ES-I3 (cell line): ENCODE results near the gene EIF2AK3.

Source experiments
- H3K36me3 ChIP-seq: 2 replicates; pipeline ENCODE4 v1.6.1; 2013; ENCODE audit warnings: mild to moderate bottlenecking, low read length, control low read depth, moderate library complexity; ENCODE audit not compliant: insufficient read depth
- H3K4me1 ChIP-seq: 2 replicates; pipeline ENCODE4 v1.6.1; 2013; ENCODE audit warnings: mild to moderate bottlenecking, control low read depth, low read length; ENCODE audit not compliant: insufficient read depth
- H3K9ac ChIP-seq: 2 replicates; pipeline ENCODE4 v1.6.1; 2013; ENCODE audit warnings: low read depth, mild to moderate bottlenecking, low read length, moderate library complexity
- H3K9me3 ChIP-seq: 2 replicates; pipeline ENCODE4 v1.6.1; 2013; ENCODE audit warnings: mild to moderate bottlenecking, low read length, moderate library complexity; ENCODE audit not compliant: control insufficient read depth, insufficient read depth

The EIF2AK3 gene

DNA sequence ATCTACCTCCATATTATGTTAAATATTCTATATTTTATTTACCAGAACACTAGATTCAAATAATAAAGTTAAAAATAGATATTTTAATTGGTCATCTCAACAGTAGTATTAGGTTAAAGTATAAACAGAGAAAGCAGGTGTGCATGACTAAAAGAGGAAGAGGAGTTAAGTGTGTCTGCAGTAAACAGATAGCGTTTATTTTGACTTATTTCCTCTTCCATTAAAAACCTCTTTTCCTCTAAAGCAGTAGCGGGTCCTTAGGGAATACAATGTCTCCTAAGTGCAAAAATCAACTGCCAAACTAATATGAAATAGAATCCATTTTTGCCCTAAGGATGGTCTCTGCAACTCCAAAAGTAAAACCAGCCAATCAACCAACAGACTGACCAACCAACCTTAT, 27.7 kb downstream of the EIF2AK3 start:
- Histone ChIP-seq H3K9me3 (no peaks in the 10 kb centered on the region), H3K36me3 (no peaks in the 10 kb centered on the region), H3K9ac (no peak overlapping the region), H3K4me1 (peaks cover 43% of the 10 kb centered on the region)

- Histone ChIP-seq H3K9me3 (no peaks in the 10 kb centered on the region), H3K9ac (no peak overlapping the region), H3K36me3 (0 out of 2 replicates have a peak, but pooled peaks cover 2% of the 10 kb centered on the region), H3K4me1 (peaks cover 20% of the 10 kb centered on the region)
These were observed 30.1 kb downstream of the EIF2AK3 start for GRCh38 chr2:88597168-88597567.

GRCh38 chr2:88596141-88596830, 31.0 kb downstream of the EIF2AK3 start:
- H3K4me1 ChIP-seq, result peaks cover 13% of the 10 kb centered on the region
- H3K9ac ChIP-seq, result no peak overlapping the region
- 0 out of 2 replicates have a peak, but pooled peaks cover 2% of the 10 kb centered on the region for H3K36me3 ChIP-seq
- no peaks in the 10 kb centered on the region for H3K9me3 ChIP-seq

- H3K36me3 ChIP-seq, result 0 out of 2 replicates have a peak, but pooled peaks cover 4% of the 10 kb centered on the region
- H3K4me1 ChIP-seq, result no peaks in the 10 kb centered on the region
- no peak overlapping the region for H3K9ac ChIP-seq
- no peaks in the 10 kb centered on the region for H3K9me3 ChIP-seq
These were observed 35.6 kb downstream of the EIF2AK3 start for GRCh38 chr2:88591698-88592097.

DNA sequence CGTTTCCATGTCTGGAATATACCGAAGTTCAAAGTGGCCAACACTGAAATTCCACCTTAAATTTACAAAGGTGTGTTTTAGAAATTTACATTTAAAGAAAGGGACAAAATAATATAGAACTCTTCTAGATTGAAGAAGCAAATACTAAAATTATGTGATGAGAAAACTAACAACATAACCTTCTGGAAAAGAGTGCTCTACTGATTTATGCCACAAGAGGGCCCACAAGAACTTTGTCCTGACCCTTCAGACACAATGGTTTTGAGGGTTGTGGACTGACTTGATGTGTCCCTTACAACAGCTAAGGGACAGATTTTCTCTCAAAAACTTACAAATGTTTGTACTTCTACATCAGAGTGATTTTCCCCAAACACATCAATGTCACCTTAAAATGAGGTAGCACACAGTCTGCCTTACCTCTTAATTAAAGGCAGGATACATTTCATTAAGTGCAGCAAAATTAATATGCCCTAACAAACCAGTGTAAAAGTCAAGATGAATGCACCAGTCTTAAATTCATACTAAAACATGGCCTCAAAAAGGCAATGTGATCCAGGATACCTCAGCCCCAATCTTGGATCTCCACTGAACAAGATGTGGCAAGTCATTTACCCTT, 36.2 kb downstream of the EIF2AK3 start:
- Histone ChIP-seq H3K9ac (no peak overlapping the region), H3K36me3 (0 out of 2 replicates have a peak, but pooled peaks cover 4% of the 10 kb centered on the region), H3K9me3 (no peaks in the 10 kb centered on the region)

DNA sequence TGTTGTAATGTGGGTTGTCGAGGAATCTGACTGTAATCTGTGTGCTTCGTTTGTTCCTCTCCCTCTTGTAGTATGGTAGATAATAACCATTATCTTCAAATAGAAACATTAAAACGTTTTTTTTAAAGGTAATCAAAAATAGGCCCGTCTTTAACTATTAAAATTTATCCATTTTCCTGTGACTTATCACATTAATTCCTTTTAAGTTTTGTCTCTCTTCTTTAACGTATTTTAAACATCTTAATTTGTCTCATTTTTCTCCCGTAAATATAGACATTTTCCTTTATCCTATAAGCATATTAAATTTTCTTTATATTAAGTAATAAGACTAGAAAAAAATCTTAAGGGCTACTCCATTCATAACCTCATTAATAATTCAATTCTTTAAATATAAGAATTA, 41.3 kb downstream of the EIF2AK3 start:
- H3K9me3 ChIP-seq, result no peaks in the 10 kb centered on the region
- H3K9ac ChIP-seq, result no peak overlapping the region
- H3K4me1 ChIP-seq, result no peaks in the 10 kb centered on the region
- H3K36me3 ChIP-seq, result peaks cover 26% of the 10 kb centered on the region

More for the DNA sequence above, 36.2 kb downstream of the EIF2AK3 start:
- no peaks in the 10 kb centered on the region for H3K4me1 ChIP-seq

DNA sequence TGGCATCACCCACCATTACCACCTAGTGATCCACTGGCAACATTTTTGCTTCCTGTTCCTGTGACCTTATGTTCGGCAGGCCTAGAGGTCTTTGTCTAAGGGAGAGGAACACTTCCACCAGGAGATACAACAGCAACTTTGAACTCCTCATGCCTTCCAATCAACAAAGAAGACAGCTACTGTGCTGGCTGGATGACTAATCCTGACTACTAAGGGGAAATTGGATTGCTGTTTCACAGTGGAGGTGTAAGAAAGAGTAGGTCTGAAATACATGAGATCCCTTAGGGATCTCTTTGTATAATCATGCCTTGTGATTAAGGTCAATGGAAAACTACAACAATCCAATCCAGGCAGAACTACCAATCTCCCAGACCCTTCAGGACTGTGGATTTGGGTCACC, 45.2 kb downstream of the EIF2AK3 start:
- no peak overlapping the region for H3K9ac ChIP-seq
- H3K36me3 ChIP-seq, result peaks cover 24% of the 10 kb centered on the region
- no peaks in the 10 kb centered on the region for H3K9me3 ChIP-seq
- H3K4me1 ChIP-seq, result no peaks in the 10 kb centered on the region

- H3K9ac ChIP-seq, result no peak overlapping the region
- peaks cover 25% of the 10 kb centered on the region for H3K36me3 ChIP-seq
- no peaks in the 10 kb centered on the region for H3K9me3 ChIP-seq
- no peaks in the 10 kb centered on the region for H3K4me1 ChIP-seq
These were observed 47.2 kb downstream of the EIF2AK3 start for GRCh38 chr2:88580088-88580487.

DNA sequence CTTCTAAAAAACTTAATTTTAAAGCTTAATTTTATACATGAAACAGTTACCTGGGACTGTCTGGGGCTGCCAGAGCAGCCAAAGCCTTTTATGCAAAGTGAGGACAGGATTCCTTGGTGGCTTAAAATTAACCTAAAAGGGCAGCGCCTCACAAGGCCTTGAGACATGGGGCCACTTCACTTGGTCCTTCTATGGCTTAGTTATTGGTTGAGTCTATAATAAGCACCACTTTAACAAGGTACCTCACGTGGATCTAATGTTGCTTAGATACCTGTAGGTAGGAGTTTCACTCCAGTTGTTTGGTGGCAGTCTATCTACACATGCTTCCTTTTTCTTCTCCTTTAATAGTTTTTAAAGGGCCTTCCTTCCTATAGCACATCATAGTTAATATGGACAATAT, 51.6 kb downstream of the EIF2AK3 start:
- no peaks in the 10 kb centered on the region for H3K4me1 ChIP-seq
- H3K9ac ChIP-seq, result no peak overlapping the region
- peaks cover 17% of the 10 kb centered on the region for H3K36me3 ChIP-seq
- H3K9me3 ChIP-seq, result no peaks in the 10 kb centered on the region

DNA sequence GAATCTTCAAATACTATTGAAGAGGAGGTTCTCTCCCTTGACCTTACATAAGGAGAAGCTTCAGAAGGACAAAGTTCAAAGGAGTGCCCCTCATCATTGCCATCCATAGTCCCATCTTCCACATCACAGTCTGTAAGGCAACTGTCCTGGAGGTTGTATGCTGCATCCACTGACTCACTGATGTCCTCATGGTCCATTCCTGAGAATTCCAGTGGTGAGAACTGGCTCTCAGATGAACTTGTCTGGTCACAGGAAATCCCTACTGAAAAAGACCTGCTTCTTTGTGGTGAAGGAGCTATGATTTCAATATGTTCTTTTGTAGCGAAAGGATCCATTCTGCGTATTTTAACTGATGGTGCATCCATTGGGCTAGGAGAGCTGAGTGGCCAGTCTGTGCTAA, 52.2 kb downstream of the EIF2AK3 start:
- Histone ChIP-seq H3K9me3 (no peaks in the 10 kb centered on the region), H3K4me1 (no peaks in the 10 kb centered on the region), H3K36me3 (peaks cover 20% of the 10 kb centered on the region), H3K9ac (no peak overlapping the region)

GRCh38 chr2:88574445-88574844, 52.8 kb downstream of the EIF2AK3 start:
- Histone ChIP-seq H3K9ac (no peak overlapping the region), H3K4me1 (no peaks in the 10 kb centered on the region), H3K36me3 (peaks cover 20% of the 10 kb centered on the region), H3K9me3 (no peaks in the 10 kb centered on the region)

DNA sequence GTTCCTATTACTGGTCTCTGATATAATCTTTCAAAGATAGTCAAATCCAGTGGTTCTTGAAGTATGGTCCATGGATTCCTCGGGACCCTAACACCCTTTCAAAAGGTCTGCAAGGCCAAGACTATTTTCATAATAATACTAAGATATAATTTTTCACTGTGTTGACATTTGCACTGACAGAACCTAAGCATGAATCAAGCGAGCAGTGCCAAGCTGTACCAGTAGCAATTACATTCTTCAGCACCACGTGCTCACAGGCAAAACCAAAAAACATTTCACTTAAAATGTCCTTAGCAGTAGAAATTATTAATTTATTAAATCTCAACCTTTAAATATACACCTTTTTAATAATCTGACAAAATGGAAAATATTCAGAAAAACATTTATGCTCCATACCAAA, 59.1 kb downstream of the EIF2AK3 start:
- no peak overlapping the region for H3K9ac ChIP-seq
- H3K9me3 ChIP-seq, result no peaks in the 10 kb centered on the region
- peaks cover 2% of the 10 kb centered on the region; the same call in 1 of the 2 replicates for H3K4me1 ChIP-seq
- H3K36me3 ChIP-seq, result peaks cover 3% of the 10 kb centered on the region

- Histone ChIP-seq H3K4me1 (peaks cover 8% of the 10 kb centered on the region; the same call in 1 of the 2 replicates), H3K36me3 (no peaks in the 10 kb centered on the region; the same call in 1 of the 2 replicates)
These were observed 62.9 kb downstream of the EIF2AK3 start for GRCh38 chr2:88564402-88564801.

GRCh38 chr2:88563129-88563528, 64.1 kb downstream of the EIF2AK3 start:
- Histone ChIP-seq H3K4me1 (peaks cover 8% of the 10 kb centered on the region; the same call in 1 of the 2 replicates), H3K9me3 (no peaks in the 10 kb centered on the region), H3K9ac (no peak overlapping the region), H3K36me3 (no peaks in the 10 kb centered on the region; the same call in 1 of the 2 replicates)

More at GRCh38 chr2:88564402-88564801, 62.9 kb downstream of the EIF2AK3 start:
- no peaks in the 10 kb centered on the region for H3K9me3 ChIP-seq
- no peak overlapping the region for H3K9ac ChIP-seq
